HG03521 (cell line): ENCODE results near the gene POGZ.

ENCODE experiments used
- ATAC-seq: cut with Tn5 transposase; IDR thresholded peaks from one replicate; pipeline ENCODE4 v1.9.1; 2021; ENCODE audit warnings: mild to moderate bottlenecking, moderate library complexity; ENCODE audit not compliant: unreplicated experiment

Gene POGZ

GRCh38 chr1:151377150-151377884, 82.0 kb downstream of the POGZ start:
- no peak for ATAC-seq

DNA sequence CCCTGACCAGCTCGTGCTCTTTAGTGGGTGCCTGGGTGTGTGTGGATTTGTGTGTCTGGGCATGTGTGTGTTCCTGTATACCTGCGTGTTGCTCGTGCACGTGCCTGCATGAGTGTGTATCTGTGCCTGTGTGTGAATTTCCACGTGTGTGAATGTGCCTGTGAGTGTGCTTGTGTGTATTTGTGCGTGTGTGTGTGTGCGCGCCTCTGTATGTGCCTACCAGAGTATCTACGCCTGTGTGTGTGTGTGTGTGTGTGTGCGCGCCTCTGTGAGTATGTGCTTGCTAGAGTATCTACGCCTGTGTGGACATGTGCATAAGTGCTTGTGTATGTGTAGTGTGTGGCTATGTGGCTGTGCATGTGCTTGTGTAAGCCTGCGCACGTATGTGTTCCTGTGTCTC, 86.1 kb downstream of the POGZ start:
- no peak for ATAC-seq

DNA sequence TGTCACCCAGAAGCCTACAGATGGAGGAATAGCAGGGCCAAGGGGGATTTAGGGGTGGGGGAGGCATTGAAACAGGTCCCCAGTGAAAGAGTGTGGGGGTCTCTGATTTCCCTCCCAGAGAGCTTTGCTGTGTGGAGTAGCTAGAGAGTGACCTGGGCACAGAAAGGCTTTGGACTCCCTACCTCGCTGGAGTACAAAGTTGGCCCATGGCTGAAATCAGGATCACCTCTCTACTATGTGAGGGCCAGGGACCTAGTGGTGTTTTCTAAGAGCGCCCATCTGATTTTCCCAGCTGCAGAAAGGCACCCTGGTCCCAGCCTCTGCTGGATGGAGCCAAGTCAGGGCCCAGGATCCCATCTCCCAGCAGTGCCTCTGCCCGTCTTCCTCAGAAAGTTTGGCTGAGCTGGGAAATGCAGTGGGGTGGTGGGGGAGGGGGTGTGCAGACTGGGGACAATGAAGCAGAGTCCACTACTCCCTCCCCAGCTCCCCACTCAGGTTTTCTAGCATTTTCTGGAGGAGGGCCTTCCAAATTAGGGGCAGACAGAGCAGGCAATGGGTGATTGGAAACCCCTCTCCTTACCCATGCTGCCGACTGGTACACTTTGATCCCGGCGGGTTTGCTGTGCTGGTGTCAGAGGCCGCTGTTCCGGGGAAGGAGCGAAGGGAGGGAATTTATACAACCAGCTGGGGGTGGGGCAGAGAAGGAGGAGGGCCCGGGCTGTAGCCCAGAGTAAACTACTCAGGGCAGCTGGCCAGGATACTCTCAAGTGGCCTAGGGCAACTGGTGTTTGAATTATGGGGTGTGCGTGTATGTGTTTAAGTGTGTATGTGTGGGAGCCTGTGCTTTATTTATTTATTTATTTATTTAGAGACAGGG, 87.0 kb downstream of the POGZ start, which contains the start of gene SELENBP1:
Gene SELENBP1 (minus strand): TSS at position 648 of the 877 bp plus-strand sequence. CDS start 64 bp downstream, at position 584.
- no peak for ATAC-seq

DNA sequence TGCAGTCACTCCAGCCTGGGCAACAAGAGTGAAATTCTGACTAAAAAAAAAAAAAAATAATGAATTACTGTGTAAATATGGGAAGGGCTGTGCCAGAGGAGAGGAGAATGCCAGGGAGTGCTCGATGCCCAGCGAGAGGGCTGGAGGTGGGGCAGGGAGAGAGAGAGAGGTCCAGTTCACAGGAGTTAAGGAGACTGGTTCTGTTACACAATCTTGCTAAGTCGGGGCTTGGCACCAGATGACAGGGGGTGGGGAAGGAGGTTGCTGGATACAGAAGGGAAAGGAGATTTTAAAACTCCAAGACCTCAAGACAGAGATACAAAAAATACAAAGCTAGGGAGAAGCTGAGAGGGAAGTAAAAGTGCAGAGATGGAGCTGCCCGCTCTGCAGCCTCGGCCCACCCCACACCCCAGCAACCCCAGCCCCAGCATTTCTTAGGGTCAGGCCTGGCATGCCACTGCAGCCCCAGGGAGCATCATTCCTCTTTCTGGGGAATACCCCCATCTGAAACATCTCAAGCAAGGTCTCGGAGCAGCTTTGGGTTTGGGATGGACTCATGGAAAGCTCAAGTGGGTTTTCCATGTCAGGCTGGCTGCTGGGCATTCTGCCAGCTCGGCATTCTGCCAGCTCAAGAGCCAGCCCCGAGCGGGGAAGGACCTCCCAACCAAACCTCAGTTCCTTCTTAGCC, 87.8 kb downstream of the POGZ start:
- no peak for ATAC-seq

DNA sequence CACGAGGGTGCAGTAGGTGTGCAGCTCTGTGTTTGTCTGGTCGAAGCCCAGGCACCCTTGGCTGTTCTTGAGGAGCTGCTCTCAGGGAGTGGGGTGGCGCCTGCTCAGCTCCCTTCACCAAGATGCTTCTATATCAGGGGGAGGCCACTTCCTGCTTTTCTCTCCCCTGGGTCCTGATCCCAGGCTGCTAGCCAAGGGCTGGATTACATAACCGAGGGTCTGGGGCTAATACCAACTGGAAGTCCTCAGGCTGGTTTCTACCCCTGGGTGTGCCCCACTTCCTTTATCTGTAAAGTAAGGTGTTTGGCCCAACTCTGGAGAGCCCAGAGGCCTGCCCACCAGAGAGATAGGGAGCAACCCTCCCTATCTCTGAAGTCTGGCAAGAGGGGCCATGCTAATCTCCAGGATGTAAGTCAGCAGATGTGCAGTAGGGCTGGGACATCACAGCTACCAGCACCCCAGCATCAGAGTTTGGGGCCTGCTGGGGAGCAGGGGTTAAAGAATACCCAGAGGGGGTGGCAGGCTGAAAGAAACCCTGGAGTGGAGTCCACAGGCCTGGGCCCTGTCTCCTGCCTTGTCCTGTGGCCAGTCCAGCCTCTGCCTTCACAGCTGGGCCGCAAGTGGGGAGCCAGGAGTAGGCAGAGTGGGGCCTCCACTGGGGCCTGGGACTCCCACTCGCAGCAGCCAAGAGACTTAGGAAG, 88.9 kb downstream of the POGZ start:
- no peak for ATAC-seq

- ATAC-seq: no peak
These were observed 89.7 kb downstream of the POGZ start for GRCh38 chr1:151369621-151370048.

- ATAC-seq: no peak
These were observed 90.0 kb downstream of the POGZ start for GRCh38 chr1:151369302-151369610.

DNA sequence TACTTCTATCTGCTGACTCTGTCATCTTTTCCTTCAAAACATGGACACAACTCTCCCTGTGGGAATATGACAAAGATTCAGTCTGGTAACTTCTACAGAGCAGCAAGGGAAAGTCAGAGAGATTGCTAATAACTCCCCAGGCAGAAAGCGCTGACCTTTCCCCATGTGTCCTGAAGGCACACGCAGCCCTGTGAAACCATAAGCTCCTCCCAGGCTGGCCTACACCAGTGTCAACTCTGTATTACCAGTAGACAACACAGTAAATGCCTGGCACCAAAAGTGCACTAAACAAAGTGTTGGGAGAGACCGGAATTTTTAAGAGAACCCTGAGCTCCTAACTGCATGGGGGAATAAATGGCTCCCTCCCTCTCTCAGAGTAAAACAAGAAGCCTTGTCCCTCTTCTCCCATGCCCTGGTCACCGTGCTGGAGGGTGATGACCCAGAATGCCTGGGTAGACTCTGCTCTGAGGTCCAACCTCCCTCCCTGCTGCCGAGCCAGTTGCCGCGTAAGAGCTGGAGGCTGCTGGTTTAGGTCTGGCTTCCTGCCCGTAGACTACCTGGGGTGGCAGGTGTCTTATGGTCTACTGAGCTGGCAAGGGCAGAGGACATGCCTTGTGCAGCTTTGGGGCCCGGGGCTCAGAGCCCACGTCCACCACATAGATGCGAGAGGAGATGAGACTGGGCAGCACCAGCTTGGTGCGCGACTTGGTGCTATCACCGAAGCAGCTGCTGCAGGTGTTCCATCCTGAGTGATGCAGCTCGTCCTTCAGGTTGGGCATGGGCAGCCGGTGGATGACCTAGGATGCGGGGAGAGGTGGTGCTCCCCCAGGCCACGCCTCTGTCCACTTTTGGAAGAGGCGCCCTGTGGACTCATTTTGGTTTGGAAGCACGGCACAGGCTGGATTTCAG, 90.6 kb downstream of the POGZ start:
- no peak for ATAC-seq

DNA sequence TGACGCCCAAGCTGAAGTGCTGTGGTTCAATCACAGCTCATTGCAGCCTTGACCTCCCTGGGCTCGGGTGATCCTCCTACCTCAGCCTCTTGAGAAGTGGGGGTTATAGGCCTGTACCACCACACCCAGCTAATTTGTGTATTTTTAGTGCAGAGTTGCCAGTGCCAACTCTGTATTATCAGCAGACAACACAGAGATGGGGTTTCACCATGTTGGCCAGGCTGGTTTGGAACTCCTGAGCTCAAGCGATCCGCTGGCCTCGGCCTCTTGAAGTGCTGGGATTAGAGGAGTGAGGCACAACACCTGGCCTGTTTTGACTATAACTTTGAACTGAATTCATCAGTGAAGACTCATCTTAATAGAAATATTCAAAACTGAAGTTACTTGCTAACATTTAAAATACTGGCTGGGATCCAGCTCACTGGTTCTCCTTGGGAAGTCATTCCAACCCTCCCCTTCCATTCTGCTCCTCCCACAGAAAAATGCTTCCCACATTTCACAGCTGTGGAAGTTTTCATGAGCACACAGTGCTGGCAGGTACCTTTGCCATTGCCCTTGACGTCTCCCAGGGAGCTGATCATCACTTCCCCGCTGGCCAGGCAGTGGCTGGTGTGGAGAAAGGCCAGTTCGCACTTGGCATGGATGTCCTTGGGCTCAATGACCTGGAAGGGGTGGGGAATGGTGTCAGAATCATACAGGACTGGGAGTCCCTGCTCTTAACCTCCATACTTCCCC, 91.5 kb downstream of the POGZ start:
- ATAC-seq: no peak

GRCh38 chr1:151364996-151365395, 94.3 kb downstream of the POGZ start:
- no peak for ATAC-seq

DNA sequence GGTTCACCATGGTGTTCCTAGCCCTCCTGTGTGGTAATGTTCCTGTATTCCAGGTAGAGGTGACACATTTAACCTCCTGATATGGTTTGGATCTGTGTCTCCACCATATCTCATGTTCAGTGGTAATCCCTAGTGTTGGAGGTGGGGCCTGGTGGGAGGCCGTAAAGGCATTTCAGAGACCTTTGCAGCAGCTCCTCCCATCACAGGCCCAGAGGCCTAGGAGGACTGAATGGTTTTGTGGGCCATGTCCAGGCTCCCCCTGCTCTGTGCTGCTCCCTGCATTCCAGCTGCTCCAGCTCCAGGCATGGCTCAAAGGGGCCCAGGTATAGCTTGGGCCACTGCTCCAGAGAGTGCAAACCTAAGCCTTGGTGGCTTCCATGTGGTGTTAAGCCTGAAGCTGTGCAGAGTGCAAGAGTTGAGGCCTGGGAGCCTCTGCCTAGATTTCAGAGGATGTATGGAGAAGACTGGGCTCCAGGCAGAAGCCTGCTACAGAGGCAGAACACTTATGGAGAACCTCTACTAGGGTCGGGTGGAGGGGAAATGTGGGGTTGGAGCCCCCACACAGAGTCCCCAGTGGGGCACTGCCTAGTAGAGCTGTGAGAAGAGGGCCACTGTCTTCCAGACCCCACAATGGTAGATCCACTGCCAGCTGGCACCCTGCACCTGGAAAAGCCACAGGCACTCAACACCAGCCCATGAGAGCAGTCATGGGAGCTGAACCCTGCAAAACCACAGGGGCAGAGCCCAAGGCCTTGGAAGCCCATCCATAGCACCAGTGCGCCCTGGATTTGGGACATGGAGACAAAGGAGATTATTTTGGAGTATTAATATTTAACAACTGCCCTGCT, 96.8 kb downstream of the POGZ start:
- no peak for ATAC-seq

GRCh38 chr1:151361883-151362282, 97.4 kb downstream of the POGZ start:
- no peak for ATAC-seq

GRCh38 chr1:151356696-151357095, 102.6 kb downstream of the POGZ start:
- no peak for ATAC-seq
